ENCODE results near the gene DENND1B. TPM values are rescaled to one million over a fixed set of nuclear protein-coding genes. Genes with fewer than 3 reads are reported as not detected.

The DENND1B gene
- total and polyA plus RNA-seq, 4 donors, result 1.7 to 13.7 (median 7.9) TPM

DNA sequence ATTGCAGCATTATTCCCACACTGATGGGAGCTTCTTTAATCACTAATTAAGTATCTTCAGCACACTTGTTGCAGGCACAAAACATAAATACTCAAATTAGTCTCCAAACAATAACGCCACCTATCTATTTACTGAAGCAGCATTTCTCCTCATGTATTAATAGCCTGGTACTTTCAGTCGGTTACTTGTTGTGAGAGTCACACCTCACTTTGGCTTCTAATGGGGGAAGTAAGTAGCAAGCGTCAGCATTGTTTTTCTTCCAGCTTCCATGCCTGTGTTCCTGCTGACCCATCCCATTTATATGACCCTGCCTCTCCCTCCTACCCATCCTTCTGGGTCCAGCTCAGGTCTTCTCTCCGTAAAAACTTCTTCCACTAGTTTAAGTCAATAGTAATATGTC lies 31.9 kb upstream of the DENND1B start (continued):
- TF ChIP-seq FOXA1 (IDR thresholded peaks at IDR 0.05), result no peak
- no peak for TF ChIP-seq JUND (IDR thresholded peaks at IDR 0.05)

DNA sequence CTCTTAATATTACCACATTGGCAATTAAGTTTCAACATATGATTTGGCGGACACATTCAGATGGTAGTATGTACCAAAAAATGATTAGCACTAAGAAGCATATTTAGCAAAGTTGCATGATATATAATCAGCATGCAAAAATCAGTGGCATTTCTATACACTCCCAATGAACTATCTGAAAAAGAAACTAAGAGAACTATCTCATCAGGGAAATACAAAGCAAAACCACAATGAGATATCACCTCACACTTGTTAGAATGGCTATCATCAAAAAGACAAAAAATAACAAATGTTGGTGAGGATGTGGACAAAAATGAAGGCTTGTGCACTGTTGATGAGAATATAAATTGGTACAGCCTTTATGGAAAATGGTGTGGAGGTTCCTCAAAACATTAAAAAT lies 31.4 kb upstream of the DENND1B start:
- H3K4me1 ChIP-seq (ENCODE audit: control insufficient read depth in 4 of 4, insufficient read depth in 4 of 4, low read length in 3 of 4), result peaks cover 0 to 5% (median 0%) of the 10 kb centered on the region in 4 donors
- H3K36me3 ChIP-seq (ENCODE audit: control insufficient read depth in 4 of 4, insufficient read depth in 3 of 4, low read depth in 1 of 4, low read length in 3 of 4), result no peaks in the 10 kb centered on the region
- H3K27ac ChIP-seq (ENCODE audit: low read depth in 1 of 2, low read length in 2 of 2), result no peak overlapping the region
- 97% methylated on average over 1 of the region's 1 CpG for WGBS
- H3K9me3 ChIP-seq (ENCODE audit: control insufficient read depth in 4 of 4, low read length in 3 of 4), result no peaks in the 10 kb centered on the region
- no peak overlapping the region for H3K4me3 ChIP-seq (ENCODE audit: low read depth in 1 of 3, low read length in 3 of 3)
- TF ChIP-seq, protein P1, sequence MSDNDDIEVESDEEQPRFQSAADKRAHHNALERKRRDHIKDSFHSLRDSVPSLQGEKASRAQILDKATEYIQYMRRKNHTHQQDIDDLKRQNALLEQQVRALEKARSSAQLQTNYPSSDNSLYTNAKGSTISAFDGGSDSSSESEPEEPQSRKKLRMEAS (IDR thresholded peaks at IDR 0.05), result no peak
- no peak for TF ChIP-seq GABPA (IDR thresholded peaks at IDR 0.05 in 1 of 2, conservative IDR thresholded peaks at IDR 0.05 in 1 of 2)
- no peak for DNase-seq (ENCODE audit: low spot score)
- no peak overlapping the region for H3K9ac ChIP-seq (ENCODE audit: low read depth in 1 of 2, low read length in 2 of 2)
- no peaks in the 10 kb centered on the region for H3K27me3 ChIP-seq (ENCODE audit: control insufficient read depth in 4 of 4, insufficient read depth in 4 of 4, low read length in 3 of 4)

DNA sequence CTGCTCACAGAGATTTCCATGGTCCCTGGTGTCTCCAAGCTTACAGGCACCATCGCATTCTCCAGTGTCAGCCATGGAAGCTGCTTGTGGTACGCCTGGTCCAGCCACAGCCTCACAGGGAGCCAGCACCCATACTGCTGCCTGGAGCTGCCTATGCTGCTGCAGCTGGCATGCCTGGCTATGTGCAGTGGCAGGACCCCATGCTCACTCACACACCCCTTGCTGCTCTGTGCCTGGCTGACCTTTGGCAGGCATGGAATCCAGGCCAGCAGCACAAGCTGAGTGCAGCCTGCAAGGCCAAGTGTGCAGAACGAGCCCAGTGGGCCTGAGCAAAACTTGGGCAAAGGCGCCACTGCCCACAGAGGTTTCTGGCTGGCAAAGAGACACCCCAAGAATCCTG lies 26.4 kb upstream of the DENND1B start:
- Histone ChIP-seq H3K4me3 (ENCODE audit: low read depth in 1 of 3, low read length in 3 of 3) (no peak overlapping the region), H3K27ac (ENCODE audit: low read depth in 1 of 2, low read length in 2 of 2) (no peak overlapping the region), H3K4me1 (ENCODE audit: control insufficient read depth in 4 of 4, insufficient read depth in 4 of 4, low read length in 3 of 4) (no peaks in the 10 kb centered on the region), H3K36me3 (ENCODE audit: control insufficient read depth in 4 of 4, insufficient read depth in 3 of 4, low read depth in 1 of 4, low read length in 3 of 4) (no peaks in the 10 kb centered on the region), H3K27me3 (ENCODE audit: control insufficient read depth in 4 of 4, insufficient read depth in 4 of 4, low read length in 3 of 4) (no peaks in the 10 kb centered on the region), H3K9ac (ENCODE audit: low read depth in 1 of 2, low read length in 2 of 2) (no peak overlapping the region), H3K9me3 (ENCODE audit: control insufficient read depth in 4 of 4, low read length in 3 of 4) (peaks cover 3 to 13% (median 7%) of the 10 kb centered on the region in 4 donors)
- TF ChIP-seq RAD21 (IDR thresholded peaks at IDR 0.05) (no peak), YY1 (IDR thresholded peaks at IDR 0.05) (no peak), JUND (IDR thresholded peaks at IDR 0.05) (no peak), RXRA (IDR thresholded peaks at IDR 0.05) (no peak), TAF1 (conservative IDR thresholded peaks at IDR 0.05) (no peak), HNF4A (conservative IDR thresholded peaks at IDR 0.05) (no peak), SP1 (IDR thresholded peaks at IDR 0.05) (no peak), HNF4G (IDR thresholded peaks at IDR 0.05) (no peak), EGR1 (IDR thresholded peaks at IDR 0.05; ENCODE audit: low read depth in 2 of 2) (no peak), FOXA1 (IDR thresholded peaks at IDR 0.05) (no peak)
- TF ChIP-seq, protein P1 (IDR thresholded peaks at IDR 0.05), result no peak
- TF ChIP-seq, protein P2, sequence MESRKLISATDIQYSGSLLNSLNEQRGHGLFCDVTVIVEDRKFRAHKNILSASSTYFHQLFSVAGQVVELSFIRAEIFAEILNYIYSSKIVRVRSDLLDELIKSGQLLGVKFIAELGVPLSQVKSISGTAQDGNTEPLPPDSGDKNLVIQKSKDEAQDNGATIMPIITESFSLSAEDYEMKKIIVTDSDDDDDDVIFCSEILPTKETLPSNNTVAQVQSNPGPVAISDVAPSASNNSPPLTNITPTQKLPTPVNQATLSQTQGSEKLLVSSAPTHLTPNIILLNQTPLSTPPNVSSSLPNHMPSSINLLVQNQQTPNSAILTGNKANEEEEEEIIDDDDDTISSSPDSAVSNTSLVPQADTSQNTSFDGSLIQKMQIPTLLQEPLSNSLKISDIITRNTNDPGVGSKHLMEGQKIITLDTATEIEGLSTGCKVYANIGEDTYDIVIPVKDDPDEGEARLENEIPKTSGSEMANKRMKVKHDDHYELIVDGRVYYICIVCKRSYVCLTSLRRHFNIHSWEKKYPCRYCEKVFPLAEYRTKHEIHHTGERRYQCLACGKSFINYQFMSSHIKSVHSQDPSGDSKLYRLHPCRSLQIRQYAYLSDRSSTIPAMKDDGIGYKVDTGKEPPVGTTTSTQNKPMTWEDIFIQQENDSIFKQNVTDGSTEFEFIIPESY (IDR thresholded peaks at IDR 0.05), result no peak
- TF ChIP-seq, protein P3, sequence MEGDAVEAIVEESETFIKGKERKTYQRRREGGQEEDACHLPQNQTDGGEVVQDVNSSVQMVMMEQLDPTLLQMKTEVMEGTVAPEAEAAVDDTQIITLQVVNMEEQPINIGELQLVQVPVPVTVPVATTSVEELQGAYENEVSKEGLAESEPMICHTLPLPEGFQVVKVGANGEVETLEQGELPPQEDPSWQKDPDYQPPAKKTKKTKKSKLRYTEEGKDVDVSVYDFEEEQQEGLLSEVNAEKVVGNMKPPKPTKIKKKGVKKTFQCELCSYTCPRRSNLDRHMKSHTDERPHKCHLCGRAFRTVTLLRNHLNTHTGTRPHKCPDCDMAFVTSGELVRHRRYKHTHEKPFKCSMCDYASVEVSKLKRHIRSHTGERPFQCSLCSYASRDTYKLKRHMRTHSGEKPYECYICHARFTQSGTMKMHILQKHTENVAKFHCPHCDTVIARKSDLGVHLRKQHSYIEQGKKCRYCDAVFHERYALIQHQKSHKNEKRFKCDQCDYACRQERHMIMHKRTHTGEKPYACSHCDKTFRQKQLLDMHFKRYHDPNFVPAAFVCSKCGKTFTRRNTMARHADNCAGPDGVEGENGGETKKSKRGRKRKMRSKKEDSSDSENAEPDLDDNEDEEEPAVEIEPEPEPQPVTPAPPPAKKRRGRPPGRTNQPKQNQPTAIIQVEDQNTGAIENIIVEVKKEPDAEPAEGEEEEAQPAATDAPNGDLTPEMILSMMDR (IDR thresholded peaks at IDR 0.05; ENCODE audit: low read depth, low read length, missing input control), result no peak
- TF ChIP-seq, protein P4, sequence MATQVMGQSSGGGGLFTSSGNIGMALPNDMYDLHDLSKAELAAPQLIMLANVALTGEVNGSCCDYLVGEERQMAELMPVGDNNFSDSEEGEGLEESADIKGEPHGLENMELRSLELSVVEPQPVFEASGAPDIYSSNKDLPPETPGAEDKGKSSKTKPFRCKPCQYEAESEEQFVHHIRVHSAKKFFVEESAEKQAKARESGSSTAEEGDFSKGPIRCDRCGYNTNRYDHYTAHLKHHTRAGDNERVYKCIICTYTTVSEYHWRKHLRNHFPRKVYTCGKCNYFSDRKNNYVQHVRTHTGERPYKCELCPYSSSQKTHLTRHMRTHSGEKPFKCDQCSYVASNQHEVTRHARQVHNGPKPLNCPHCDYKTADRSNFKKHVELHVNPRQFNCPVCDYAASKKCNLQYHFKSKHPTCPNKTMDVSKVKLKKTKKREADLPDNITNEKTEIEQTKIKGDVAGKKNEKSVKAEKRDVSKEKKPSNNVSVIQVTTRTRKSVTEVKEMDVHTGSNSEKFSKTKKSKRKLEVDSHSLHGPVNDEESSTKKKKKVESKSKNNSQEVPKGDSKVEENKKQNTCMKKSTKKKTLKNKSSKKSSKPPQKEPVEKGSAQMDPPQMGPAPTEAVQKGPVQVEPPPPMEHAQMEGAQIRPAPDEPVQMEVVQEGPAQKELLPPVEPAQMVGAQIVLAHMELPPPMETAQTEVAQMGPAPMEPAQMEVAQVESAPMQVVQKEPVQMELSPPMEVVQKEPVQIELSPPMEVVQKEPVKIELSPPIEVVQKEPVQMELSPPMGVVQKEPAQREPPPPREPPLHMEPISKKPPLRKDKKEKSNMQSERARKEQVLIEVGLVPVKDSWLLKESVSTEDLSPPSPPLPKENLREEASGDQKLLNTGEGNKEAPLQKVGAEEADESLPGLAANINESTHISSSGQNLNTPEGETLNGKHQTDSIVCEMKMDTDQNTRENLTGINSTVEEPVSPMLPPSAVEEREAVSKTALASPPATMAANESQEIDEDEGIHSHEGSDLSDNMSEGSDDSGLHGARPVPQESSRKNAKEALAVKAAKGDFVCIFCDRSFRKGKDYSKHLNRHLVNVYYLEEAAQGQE (IDR thresholded peaks at IDR 0.05), result no peak
- TF ChIP-seq, protein P5, sequence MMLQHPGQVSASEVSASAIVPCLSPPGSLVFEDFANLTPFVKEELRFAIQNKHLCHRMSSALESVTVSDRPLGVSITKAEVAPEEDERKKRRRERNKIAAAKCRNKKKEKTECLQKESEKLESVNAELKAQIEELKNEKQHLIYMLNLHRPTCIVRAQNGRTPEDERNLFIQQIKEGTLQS (IDR thresholded peaks at IDR 0.05), result no peak
- DNase-seq (ENCODE audit: low spot score), result no peak
- 98% methylated on average over 4 of the region's 4 CpGs for WGBS

All from liver (tissue), 9 donors.